BJ (cell line): Measurements from ENCODE around the gene PDZRN3. TPM values are rescaled to one million over a fixed set of nuclear protein-coding genes. Genes with fewer than 3 reads are reported as not detected.

ENCODE experiments used
- CTCF ChIA-PET: fragments of 350-600 bp; formaldehyde crosslinking; extraction: SDS; loops from one replicate; lab custom pipeline; 2021; ENCODE audit warnings: antibody characterized with exemption, inconsistent platforms; lab: Yijun Ruan, JAX
- POLR2A ChIA-PET: fragments of 300-600 bp; sonication (Branson Sonifier 250); formaldehyde crosslinking; extraction: SDS; loops from one replicate; lab custom pipeline; 2021; ENCODE audit warnings: antibody characterized with exemption; lab: Charles Lee
- DNase-seq: peaks from one replicate; pipeline ENCODE4 v3.0.0-alpha.2; 2011; ENCODE audit warnings: low read depth
- H3K27me3 ChIP-seq: 2 replicates; pipeline ENCODE4 v1.6.0; 2011; ENCODE audit warnings: low read length; ENCODE audit not compliant: control insufficient read depth, insufficient read depth
- H3K36me3 ChIP-seq: 2 replicates; pipeline ENCODE4 v1.5.1; 2011; ENCODE audit warnings: low read length; ENCODE audit not compliant: control insufficient read depth, insufficient read depth
- H3K4me3 ChIP-seq: 2 replicates; pipeline ENCODE4 v1.5.1; 2011; ENCODE audit warnings: low read depth, mild to moderate bottlenecking, control low read depth, low read length
- polyA plus RNA-seq: library from polyadenylated mRNA; depleted of rRNA; stranded (reverse); fragments of >200 nt; gene quantifications from 2 replicates; pipeline ENCODE4 v1.2.3, GENCODE V29; 2011
- TF ChIP-seq, protein P1 (sequence below): IDR thresholded peaks from 2 replicates; pipeline ENCODE4 v1.5.1; 2011; ENCODE audit warnings: low read depth, mild to moderate bottlenecking, control low read depth, inconsistent platforms, low read length, moderate library complexity; ENCODE audit not compliant: insufficient read depth

Gene PDZRN3
- polyA plus RNA-seq, 1 experiment = 4.9 TPM

DNA sequence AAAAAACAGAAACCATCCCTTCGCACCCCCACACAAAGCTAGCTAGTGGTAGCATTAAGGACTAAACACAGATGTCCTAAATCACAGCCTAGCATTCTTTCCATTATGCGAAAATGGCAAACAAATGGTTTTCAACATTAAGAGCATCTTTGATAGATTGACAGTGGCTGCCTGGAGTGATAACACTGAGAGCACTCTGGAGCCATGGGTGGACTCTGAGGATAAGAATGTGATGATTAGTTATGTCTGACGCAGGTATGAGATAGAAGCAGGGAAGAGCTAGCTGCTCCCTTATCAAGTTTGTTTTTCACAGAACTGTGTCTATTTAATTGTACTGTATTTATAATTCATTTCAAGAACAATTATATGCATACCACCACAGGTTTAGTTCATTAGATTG, 142.9 kb downstream of the PDZRN3 start:
- no peak overlapping the region for H3K4me3 ChIP-seq
- no peaks in the 10 kb centered on the region for H3K27me3 ChIP-seq
- TF ChIP-seq, protein P1, sequence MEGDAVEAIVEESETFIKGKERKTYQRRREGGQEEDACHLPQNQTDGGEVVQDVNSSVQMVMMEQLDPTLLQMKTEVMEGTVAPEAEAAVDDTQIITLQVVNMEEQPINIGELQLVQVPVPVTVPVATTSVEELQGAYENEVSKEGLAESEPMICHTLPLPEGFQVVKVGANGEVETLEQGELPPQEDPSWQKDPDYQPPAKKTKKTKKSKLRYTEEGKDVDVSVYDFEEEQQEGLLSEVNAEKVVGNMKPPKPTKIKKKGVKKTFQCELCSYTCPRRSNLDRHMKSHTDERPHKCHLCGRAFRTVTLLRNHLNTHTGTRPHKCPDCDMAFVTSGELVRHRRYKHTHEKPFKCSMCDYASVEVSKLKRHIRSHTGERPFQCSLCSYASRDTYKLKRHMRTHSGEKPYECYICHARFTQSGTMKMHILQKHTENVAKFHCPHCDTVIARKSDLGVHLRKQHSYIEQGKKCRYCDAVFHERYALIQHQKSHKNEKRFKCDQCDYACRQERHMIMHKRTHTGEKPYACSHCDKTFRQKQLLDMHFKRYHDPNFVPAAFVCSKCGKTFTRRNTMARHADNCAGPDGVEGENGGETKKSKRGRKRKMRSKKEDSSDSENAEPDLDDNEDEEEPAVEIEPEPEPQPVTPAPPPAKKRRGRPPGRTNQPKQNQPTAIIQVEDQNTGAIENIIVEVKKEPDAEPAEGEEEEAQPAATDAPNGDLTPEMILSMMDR = no peak
- no peaks in the 10 kb centered on the region for H3K36me3 ChIP-seq
- no peak for DNase-seq
- ChIA-PET POLR2A (no interaction called here), CTCF (no interaction called here)

DNA sequence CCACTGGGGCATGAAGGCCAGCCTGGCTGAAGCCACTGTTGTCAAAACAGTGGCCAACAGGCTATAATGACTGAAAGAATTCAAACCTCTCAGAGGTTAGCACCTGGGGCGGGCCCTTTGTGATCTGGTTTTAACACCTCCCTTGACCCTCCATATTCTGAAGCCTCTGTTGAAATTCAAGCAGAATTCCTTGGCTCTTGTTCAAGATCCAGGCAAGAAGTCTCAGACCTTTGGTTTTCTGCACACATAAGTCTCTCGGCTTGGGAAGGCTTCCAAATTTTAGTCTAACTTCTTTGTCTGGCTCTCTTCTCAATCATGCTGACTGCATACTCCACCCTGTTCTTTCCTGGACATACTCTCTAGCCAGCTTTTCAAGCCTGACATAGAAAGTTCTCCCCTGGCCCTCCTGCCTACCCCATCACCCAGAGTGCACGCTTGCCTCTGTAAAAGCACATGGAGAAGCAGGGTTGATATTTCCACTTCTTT, 144.5 kb downstream of the PDZRN3 start:
- ChIA-PET CTCF (no interaction called here), POLR2A (no interaction called here)
- Histone ChIP-seq H3K4me3 (no peak overlapping the region), H3K27me3 (no peaks in the 10 kb centered on the region), H3K36me3 (no peaks in the 10 kb centered on the region)
- no peak for DNase-seq
- TF ChIP-seq, protein P1 = no peak

DNA sequence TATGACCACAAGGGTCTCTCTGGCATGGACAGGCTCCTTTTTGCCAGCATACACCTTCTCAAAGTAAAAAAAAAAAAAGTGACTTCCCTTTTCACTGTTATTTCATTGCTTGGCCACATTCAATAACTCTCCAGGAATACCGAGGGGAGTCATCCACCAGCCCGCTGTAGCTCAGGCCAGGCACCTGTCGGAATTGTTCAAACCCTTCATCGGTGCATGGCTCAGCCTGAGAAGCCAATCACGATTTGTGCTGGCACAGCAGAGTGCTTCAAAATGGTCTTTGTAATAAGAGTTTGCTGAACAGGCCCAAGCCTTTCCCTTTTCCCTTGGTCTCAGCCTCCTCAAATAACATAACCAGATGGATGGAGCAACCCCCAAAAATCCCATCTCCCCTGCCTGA, 145.4 kb downstream of the PDZRN3 start:
- CTCF ChIA-PET = no interaction called here
- Histone ChIP-seq H3K27me3 (no peaks in the 10 kb centered on the region), H3K4me3 (no peak overlapping the region), H3K36me3 (no peaks in the 10 kb centered on the region)
- POLR2A ChIA-PET = no interaction called here
- no peak for DNase-seq
- TF ChIP-seq, protein P1 = no peak

DNA sequence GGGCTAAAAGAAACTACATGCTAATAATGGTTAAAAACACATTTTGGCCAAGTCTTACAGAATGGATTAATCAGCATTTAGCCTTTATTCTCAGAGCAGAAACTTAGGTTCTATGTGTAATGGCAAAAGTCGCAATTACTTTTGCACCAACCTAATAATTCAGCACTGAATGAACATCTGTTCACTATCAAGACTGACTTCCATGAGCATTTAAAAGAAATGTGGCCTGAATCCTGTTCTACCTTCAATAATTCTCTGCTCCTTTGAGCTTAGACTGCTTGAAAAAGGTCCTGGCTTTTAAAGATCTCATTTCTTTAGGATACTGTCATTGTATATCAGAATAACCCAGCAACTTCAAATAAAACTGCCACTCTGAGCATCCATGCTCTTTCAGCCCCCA, 145.9 kb downstream of the PDZRN3 start:
- Histone ChIP-seq H3K36me3 (no peaks in the 10 kb centered on the region), H3K4me3 (no peak overlapping the region), H3K27me3 (no peaks in the 10 kb centered on the region)
- POLR2A ChIA-PET = no interaction called here
- TF ChIP-seq, protein P1 = no peak
- CTCF ChIA-PET = no interaction called here
- DNase-seq = no peak

DNA sequence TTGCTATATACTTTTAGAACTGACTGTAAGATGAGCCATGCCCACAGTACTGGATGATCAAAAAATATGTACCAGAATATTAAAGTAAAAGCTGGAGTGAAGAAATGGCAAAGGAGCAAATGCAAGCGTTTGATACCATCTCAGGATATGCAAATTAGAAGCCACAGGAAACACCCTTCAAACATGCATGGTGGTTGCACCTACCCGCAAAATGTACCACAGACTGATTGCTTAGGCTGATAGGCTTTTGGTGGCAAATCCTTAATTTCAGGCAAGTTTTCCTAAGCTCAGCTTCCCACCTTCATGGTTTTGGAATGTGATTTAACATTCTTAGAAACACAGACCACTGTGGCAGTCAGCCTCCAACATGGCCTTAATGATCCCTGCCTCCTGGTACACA, 149.0 kb downstream of the PDZRN3 start:
- TF ChIP-seq, protein P1 = no peak
- ChIA-PET POLR2A (no interaction called here), CTCF (no interaction called here)
- no peak for DNase-seq
- Histone ChIP-seq H3K27me3 (no peaks in the 10 kb centered on the region), H3K4me3 (no peak overlapping the region), H3K36me3 (no peaks in the 10 kb centered on the region)
